OCI-LY1 (cell line): ENCODE data around the gene GPRIN1.
"Not testable (repeated sequence)": the region's sequence is repeated elsewhere in the genome, so short reads cannot be mapped to it uniquely, and the experiment has no call there.

ENCODE experiments used
- H2AFZ ChIP-seq: fragments of 200-600 bp; sonication (generic), shearing (Covaris generic); 2 replicates; pipeline ENCODE4 v1.6.0; 2014; ENCODE audit warnings: antibody characterized with exemption, mild to moderate bottlenecking, low read length
- H3F3A ChIP-seq: fragments of 200-600 bp; sonication (generic), shearing (Covaris generic); 2 replicates; pipeline ENCODE4 v1.6.0; 2014; ENCODE audit warnings: mild to moderate bottlenecking, antibody characterized with exemption, low read length, moderate library complexity; ENCODE audit not compliant: insufficient read depth
- H3K27ac ChIP-seq: fragments of 200-600 bp; sonication (generic); 2 replicates; pipeline ENCODE4 v1.5.1; 2014; ENCODE audit warnings: low read length, mixed run types, mild to moderate bottlenecking, low read depth; ENCODE audit not compliant: poor library complexity, severe bottlenecking
- H3K27me3 ChIP-seq: fragments of 200-600 bp; sonication (generic); 2 replicates; pipeline ENCODE4 v1.6.0; 2014; ENCODE audit warnings: antibody characterized with exemption, mild to moderate bottlenecking, low read length, moderate library complexity; ENCODE audit not compliant: insufficient read depth
- H3K36me3 ChIP-seq: fragments of 200-600 bp; sonication (generic); 2 replicates; pipeline ENCODE4 v1.6.1; 2014; ENCODE audit warnings: mild to moderate bottlenecking, antibody characterized with exemption, low read length, moderate library complexity, mixed read lengths; ENCODE audit not compliant: insufficient read depth
- H3K4me1 ChIP-seq: fragments of 200-600 bp; sonication (generic); 2 replicates; pipeline ENCODE4 v1.5.1; 2014; ENCODE audit warnings: mild to moderate bottlenecking, low read length, moderate library complexity; ENCODE audit not compliant: insufficient read depth, severe bottlenecking
- H3K4me2 ChIP-seq: fragments of 200-600 bp; sonication (generic), shearing (Covaris generic); 2 replicates; pipeline ENCODE4 v1.6.1; 2014; ENCODE audit warnings: low read length
- H3K4me3 ChIP-seq: fragments of 200-600 bp; sonication (generic); 2 replicates; pipeline ENCODE4 v1.5.1; 2014; ENCODE audit warnings: low read length, low read depth, mild to moderate bottlenecking, mixed read lengths; ENCODE audit not compliant: poor library complexity, severe bottlenecking
- H3K79me2 ChIP-seq: fragments of 200-600 bp; shearing (Covaris generic); 2 replicates; pipeline ENCODE4 v1.6.1; 2016; ENCODE audit warnings: mixed run types, low read length, mixed read lengths; ENCODE audit not compliant: insufficient read depth
- H3K9ac ChIP-seq: fragments of 200-600 bp; sonication (generic), shearing (Covaris generic); 2 replicates; pipeline ENCODE4 v1.6.1; 2014; ENCODE audit warnings: mild to moderate bottlenecking, low read length, mixed read lengths
- H3K9me2 ChIP-seq: fragments of 200-600 bp; sonication (generic), shearing (Covaris generic); 2 replicates; pipeline ENCODE4 v1.6.1; 2014; ENCODE audit warnings: low read depth, mild to moderate bottlenecking, low read length, mixed read lengths
- H3K9me3 ChIP-seq: fragments of 200-600 bp; shearing (Covaris generic); 2 replicates; pipeline ENCODE4 v1.6.1; 2014; ENCODE audit warnings: low read length, mixed read lengths
- H4K20me1 ChIP-seq: fragments of 200-600 bp; sonication (generic), shearing (Covaris generic); 2 replicates; pipeline ENCODE4 v1.6.0; 2016; ENCODE audit warnings: mild to moderate bottlenecking, low read length; ENCODE audit not compliant: insufficient read depth
- EZH2 ChIP-seq: fragments of 200-600 bp; sonication (generic), shearing (Covaris generic); IDR thresholded peaks from 2 replicates; pipeline ENCODE4 v1.8.0; 2017; ENCODE audit warnings: borderline replicate concordance, mixed run types, mild to moderate bottlenecking, antibody characterized with exemption, low read length, moderate library complexity, mixed read lengths
- TF ChIP-seq, protein P1 (sequence below): fragments of 200-600 bp; sonication (generic), shearing (Covaris generic); IDR thresholded peaks from 2 replicates; pipeline ENCODE4 v1.5.1; 2017; ENCODE audit warnings: mild to moderate bottlenecking, antibody characterized with exemption, low read length, moderate library complexity, mixed read lengths

GPRIN1 gene

DNA sequence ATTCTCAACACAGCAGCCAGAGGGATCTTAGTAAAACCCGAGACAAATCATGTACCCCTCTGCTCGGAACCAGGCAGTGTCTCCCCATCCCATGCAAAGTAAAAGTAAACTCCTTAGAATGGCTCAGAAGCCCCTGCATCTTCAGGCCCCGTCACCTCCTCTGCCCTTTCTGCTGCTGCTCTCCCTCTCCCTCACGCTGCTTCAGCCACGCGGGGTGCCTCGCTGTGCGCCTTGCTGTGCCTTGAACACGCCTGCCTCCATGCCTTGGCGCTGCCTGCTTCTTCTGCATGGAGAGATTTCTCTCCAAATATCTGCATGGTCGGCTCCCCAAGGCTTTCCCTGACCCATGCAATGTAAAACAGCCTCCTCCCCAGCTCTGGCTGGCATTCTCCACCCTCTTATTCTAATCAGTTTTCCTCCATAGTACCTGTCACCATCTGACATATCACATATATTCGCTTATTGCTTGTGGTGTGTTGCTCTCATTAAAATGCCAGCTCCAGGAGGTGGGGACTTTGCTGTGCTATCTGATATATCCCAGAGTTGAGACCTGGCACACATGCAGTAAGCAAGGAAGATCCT is 8.0 kb downstream of the GPRIN1 start:
- no peaks in the 10 kb centered on the region for H3K9me3 ChIP-seq
- H3K27ac ChIP-seq, result no peak overlapping the region
- no peaks in the 10 kb centered on the region for H3K79me2 ChIP-seq
- no peaks in the 10 kb centered on the region for H3K9me2 ChIP-seq
- H3F3A ChIP-seq, result no peaks in the 10 kb centered on the region
- TF ChIP-seq EZH2, result no peak
- TF ChIP-seq, protein P1, sequence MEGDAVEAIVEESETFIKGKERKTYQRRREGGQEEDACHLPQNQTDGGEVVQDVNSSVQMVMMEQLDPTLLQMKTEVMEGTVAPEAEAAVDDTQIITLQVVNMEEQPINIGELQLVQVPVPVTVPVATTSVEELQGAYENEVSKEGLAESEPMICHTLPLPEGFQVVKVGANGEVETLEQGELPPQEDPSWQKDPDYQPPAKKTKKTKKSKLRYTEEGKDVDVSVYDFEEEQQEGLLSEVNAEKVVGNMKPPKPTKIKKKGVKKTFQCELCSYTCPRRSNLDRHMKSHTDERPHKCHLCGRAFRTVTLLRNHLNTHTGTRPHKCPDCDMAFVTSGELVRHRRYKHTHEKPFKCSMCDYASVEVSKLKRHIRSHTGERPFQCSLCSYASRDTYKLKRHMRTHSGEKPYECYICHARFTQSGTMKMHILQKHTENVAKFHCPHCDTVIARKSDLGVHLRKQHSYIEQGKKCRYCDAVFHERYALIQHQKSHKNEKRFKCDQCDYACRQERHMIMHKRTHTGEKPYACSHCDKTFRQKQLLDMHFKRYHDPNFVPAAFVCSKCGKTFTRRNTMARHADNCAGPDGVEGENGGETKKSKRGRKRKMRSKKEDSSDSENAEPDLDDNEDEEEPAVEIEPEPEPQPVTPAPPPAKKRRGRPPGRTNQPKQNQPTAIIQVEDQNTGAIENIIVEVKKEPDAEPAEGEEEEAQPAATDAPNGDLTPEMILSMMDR, result no peak
- no peaks in the 10 kb centered on the region for H4K20me1 ChIP-seq
- no peaks in the 10 kb centered on the region for H3K4me1 ChIP-seq
- H2AFZ ChIP-seq, result no peak overlapping the region
- H3K4me3 ChIP-seq, result no peak overlapping the region
- H3K9ac ChIP-seq, result no peak overlapping the region
- no peaks in the 10 kb centered on the region for H3K27me3 ChIP-seq
- H3K36me3 ChIP-seq, result peaks cover 7% of the 10 kb centered on the region; the same call in 1 of the 2 replicates
- H3K4me2 ChIP-seq, result no peak overlapping the region

DNA sequence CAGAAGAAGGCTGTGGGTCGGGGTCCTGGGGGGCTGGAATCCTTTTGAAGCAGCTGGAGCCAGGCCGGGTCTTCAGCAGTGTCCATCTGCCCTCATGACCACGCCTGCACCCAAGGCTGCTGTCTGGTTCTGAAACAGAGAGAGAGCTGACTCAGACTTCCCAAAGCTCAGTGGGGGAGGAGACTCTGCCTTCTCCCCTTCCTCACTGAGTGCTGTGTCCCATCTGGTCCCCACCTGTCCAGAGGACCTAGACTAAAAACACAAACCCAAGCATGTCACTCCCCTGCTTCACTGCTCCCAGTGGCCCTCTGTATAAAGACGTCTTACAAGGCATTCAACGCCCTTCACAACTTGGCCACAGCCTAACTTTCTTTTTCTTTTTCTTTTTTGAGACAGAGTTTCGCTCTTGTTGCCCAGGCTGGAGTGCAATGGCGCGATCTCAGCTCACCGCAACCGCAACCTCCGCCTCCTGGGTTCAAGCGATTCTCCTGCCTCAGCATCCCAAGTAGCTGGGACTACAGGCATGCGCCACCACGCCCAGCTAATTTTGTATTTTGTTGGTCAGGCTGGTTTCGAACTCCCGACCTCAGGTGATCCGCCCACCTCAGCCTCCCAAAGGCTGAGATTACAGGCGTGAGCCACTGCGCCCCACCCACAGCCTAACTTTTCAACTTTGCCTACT is 10.1 kb downstream of the GPRIN1 start:
- not testable (repeated sequence) for H3K9ac ChIP-seq, H3K9me2 ChIP-seq, H3K9me3 ChIP-seq, H3K4me1 ChIP-seq, H3K36me3 ChIP-seq, H3K79me2 ChIP-seq, H3F3A ChIP-seq, H4K20me1 ChIP-seq, H3K27ac ChIP-seq, H3K27me3 ChIP-seq, H3K4me2 ChIP-seq, H3K4me3 ChIP-seq, H2AFZ ChIP-seq

DNA sequence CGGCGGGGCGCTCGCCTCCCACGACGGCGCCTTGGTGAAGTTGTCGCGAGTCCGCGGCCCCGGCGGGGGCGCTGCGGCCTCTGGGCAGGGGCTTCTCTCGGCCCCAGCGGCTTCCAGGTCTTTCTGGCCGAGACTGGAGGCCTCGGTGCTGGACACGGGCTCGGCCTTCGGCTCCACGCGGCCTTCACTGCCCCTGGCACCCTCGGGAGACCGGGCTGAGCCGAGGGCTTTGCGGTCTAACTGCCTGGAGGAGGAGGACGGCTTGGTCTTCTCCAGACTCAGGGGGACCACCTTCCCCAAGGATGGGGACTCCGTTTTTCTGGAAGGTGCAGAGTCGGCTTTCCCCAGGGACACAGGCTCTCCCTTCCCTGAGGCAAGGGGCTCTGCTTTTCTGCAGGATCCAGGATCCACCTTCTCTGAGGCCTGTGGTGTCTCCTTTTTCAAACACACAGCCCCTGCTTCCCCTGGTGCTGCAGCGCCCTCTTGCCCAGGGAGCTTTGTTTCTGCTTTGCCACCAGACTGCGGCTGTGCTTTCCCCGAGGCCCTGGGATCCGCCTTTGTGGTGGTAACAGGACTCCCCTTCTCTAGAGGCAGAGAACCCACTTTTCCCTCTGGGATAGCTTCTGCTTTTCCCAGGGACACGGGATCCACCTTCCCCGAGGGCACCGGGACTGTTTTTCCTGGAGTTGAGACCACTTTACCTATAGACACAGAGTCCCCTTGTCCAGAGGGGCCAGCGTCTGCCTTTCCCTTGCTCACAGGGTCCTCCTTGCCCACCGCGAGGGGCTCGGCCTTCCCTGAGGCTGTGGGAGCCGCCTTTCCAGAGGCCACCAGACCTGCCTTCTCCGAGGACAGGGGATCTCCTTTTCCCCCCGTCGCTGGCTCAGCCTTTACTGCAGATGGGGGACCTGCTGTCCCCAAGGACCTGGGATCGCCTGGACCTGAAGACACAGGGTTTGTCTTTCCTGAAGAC is 12.3 kb downstream of the GPRIN1 start:
- TF ChIP-seq EZH2, result no peak
- no peaks in the 10 kb centered on the region for H3K27me3 ChIP-seq
- no peak overlapping the region for H3K4me3 ChIP-seq
- H4K20me1 ChIP-seq, result no peaks in the 10 kb centered on the region
- no peaks in the 10 kb centered on the region for H3K9me3 ChIP-seq
- no peak overlapping the region for H3K27ac ChIP-seq
- no peak overlapping the region for H3K9ac ChIP-seq
- no peak overlapping the region; the same call in 1 of the 2 replicates for H3K4me2 ChIP-seq
- no peaks in the 10 kb centered on the region for H3K9me2 ChIP-seq
- H3K36me3 ChIP-seq, result peaks cover 7% of the 10 kb centered on the region; the same call in 1 of the 2 replicates
- no peak overlapping the region for H2AFZ ChIP-seq
- H3F3A ChIP-seq, result no peaks in the 10 kb centered on the region
- H3K4me1 ChIP-seq, result no peaks in the 10 kb centered on the region
- H3K79me2 ChIP-seq, result no peaks in the 10 kb centered on the region
